NCI-H128 (cell line): Measurements from ENCODE around the gene EML6.
"Not testable (repeated sequence)": the region's sequence is repeated elsewhere in the genome, so short reads cannot be mapped to it uniquely, and the experiment has no call there.

ENCODE experiments used
- DNase-seq: peaks from one replicate; lab custom pipeline; 2025; ENCODE audit not compliant: unreplicated experiment; lab: John Stamatoyannopoulos, UW

The EML6 gene

GRCh38 chr2:54723131-54723995 is at the start of gene EML6:
Gene EML6, plus strand, starts transcription at chr2:54723662. Its CDS starts 1,400 bp downstream, at chr2:54725062.
- DNase-seq = peak; percentile 97

GRCh38 chr2:54675281-54675680 is 48.2 kb upstream of the EML6 start:
- no peak for DNase-seq

GRCh38 chr2:54675738-54676137 is 47.7 kb upstream of the EML6 start:
- no peak for DNase-seq

GRCh38 chr2:54676656-54677055 is 46.8 kb upstream of the EML6 start:
- no peak for DNase-seq

- DNase-seq = no peak
Measured at GRCh38 chr2:54677476-54678265, 45.8 kb upstream of the EML6 start.

- no peak for DNase-seq
Measured at GRCh38 chr2:54678719-54679118, 44.7 kb upstream of the EML6 start.

- no peak for DNase-seq
Measured at GRCh38 chr2:54680397-54681041, 42.9 kb upstream of the EML6 start.

- DNase-seq = no peak
Measured at GRCh38 chr2:54681416-54681815, 42.0 kb upstream of the EML6 start.

GRCh38 chr2:54683596-54683995 is 39.9 kb upstream of the EML6 start:
- no peak for DNase-seq

GRCh38 chr2:54685263-54685775 is 38.1 kb upstream of the EML6 start:
- no peak for DNase-seq

GRCh38 chr2:54687595-54688152 is 35.8 kb upstream of the EML6 start:
- DNase-seq = no peak

- no peak for DNase-seq
Measured at GRCh38 chr2:54691445-54692135, 31.9 kb upstream of the EML6 start.

GRCh38 chr2:54692556-54692955 is 30.9 kb upstream of the EML6 start:
- DNase-seq = no peak

- no peak for DNase-seq
Measured at GRCh38 chr2:54695378-54695777, 28.1 kb upstream of the EML6 start.

GRCh38 chr2:54697934-54698333 is 25.5 kb upstream of the EML6 start:
- no peak for DNase-seq

GRCh38 chr2:54698926-54699325 is 24.5 kb upstream of the EML6 start:
- not testable (repeated sequence) for DNase-seq

GRCh38 chr2:54699665-54700064 is 23.8 kb upstream of the EML6 start:
- no peak for DNase-seq

- no peak for DNase-seq
Measured at GRCh38 chr2:54701029-54701428, 22.4 kb upstream of the EML6 start.

GRCh38 chr2:54704238-54704637 is 19.2 kb upstream of the EML6 start:
- no peak for DNase-seq
